ENCODE data around the gene MACROD2.

GRCh38 chr20:15854911-15855310 lies 1859.6 kb downstream of the MACROD2 start:
- TF ChIP-seq JUND (IDR thresholded peaks at IDR 0.05) (no peak), CTCF (IDR thresholded peaks at IDR 0.05; ENCODE audit: low read depth, low read length, missing input control) (no peak), TAF1 (conservative IDR thresholded peaks at IDR 0.05) (no peak), YY1 (IDR thresholded peaks at IDR 0.05) (no peak), REST (IDR thresholded peaks at IDR 0.05) (no peak), EGR1 (IDR thresholded peaks at IDR 0.05; ENCODE audit: low read depth in 2 of 2) (no peak), FOXA1 (IDR thresholded peaks at IDR 0.05) (no peak), RAD21 (IDR thresholded peaks at IDR 0.05) (no peak), MAX (IDR thresholded peaks at IDR 0.05) (no peak), ATF3 (IDR thresholded peaks at IDR 0.05) (no peak), GABPA (IDR thresholded peaks at IDR 0.05 in 1 of 2, conservative IDR thresholded peaks at IDR 0.05 in 1 of 2) (no peak), HNF4A (conservative IDR thresholded peaks at IDR 0.05) (no peak), ZBTB33 (IDR thresholded peaks at IDR 0.05) (no peak)

All from liver (tissue), 3 donors.